IMR-90 (cell line): ENCODE measurements around the gene CD180.

ENCODE experiments used
- BHLHE40 ChIP-seq: fragments of 150-350 bp; IDR thresholded peaks from 2 replicates; pipeline ENCODE4 v1.6.1; 2016; ENCODE audit warnings: mild to moderate bottlenecking, low read depth, low read length
- CEBPB ChIP-seq: IDR thresholded peaks from 2 replicates; pipeline ENCODE4 v1.6.1; 2012; ENCODE audit warnings: low read depth, low read length, improper control_type of control experiment
- CTCF ChIP-seq: conservative IDR thresholded peaks from 2 replicates; pipeline ENCODE4 v1.5.1; 2012; ENCODE audit warnings: mild to moderate bottlenecking, low read depth, low read length, improper control_type of control experiment
- ELK1 ChIP-seq: fragments of 150-350 bp; IDR thresholded peaks from 2 replicates; pipeline ENCODE4 v1.6.1; 2016; ENCODE audit warnings: low read depth, mild to moderate bottlenecking, low read length, moderate library complexity, borderline replicate concordance
- MAZ ChIP-seq: IDR thresholded peaks from 2 replicates; pipeline ENCODE4 v1.6.1; 2012; ENCODE audit warnings: low read depth, mild to moderate bottlenecking, low read length, improper control_type of control experiment, moderate library complexity, borderline replicate concordance
- MXI1 ChIP-seq: IDR thresholded peaks from 2 replicates; pipeline ENCODE4 v1.6.1; 2012; ENCODE audit warnings: low read depth, mild to moderate bottlenecking, low read length, moderate library complexity, borderline replicate concordance
- POLR2A ChIP-seq: IDR thresholded peaks from 2 replicates; pipeline ENCODE4 v1.6.1; 2012; ENCODE audit warnings: mild to moderate bottlenecking, low read depth, low read length
- RCOR1 ChIP-seq: IDR thresholded peaks from 2 replicates; pipeline ENCODE4 v1.6.1; 2012; ENCODE audit warnings: mild to moderate bottlenecking, low read length, improper control_type of control experiment; ENCODE audit not compliant: insufficient replicate concordance
- RFX5 ChIP-seq: IDR thresholded peaks from 2 replicates; pipeline ENCODE4 v1.8.0; 2012; ENCODE audit warnings: low read depth, mild to moderate bottlenecking, low read length, moderate library complexity
- SMC3 ChIP-seq: fragments of 150-350 bp; IDR thresholded peaks from 2 replicates; pipeline ENCODE4 v1.6.1; 2016; ENCODE audit warnings: low read depth, mild to moderate bottlenecking, antibody characterized with exemption, low read length, moderate library complexity

DNA sequence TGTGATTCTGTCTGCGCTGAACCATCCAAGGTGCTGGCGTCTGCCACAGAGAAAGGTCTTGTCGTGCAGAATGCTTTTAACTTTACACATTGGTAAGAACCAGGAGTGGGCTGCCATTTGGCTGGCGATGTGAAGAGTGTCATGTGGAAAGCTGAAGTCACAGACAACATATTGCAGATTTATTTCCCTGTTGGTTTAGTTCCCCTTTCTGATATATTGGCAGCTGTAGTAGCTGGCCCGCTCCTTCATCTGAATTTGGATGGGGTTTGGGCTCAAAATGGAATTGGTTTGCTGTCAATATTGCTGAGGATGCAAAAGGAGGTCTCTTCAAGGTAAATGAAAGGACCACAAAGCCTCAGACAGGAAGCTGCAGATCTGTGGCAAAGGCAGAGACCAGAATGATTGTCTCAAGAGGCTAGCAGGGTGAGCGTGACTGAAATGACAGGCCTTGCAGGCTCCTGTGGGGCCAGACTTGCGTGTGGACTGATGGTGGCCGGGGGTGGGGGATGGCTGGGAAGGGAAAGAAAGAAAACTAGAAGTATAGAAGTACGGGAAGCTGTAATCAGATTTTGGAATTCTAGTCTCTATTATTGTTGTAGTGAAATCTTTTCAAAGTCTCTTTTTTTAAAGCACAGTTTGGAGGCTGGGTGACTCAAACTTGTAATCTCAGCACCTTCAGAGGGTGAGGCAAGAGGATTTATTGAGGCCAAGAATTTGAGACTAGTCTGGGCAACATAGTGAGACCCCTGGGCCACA is 25.1 kb upstream of the CD180 start:
- TF ChIP-seq CTCF (no peak), POLR2A (no peak), BHLHE40 (no peak), MAZ (no peak), CEBPB (no peak), ELK1 (no peak), MXI1 (no peak), RFX5 (no peak), SMC3 (no peak), RCOR1 (no peak)
